ENCODE results near the gene N4BP3. TPM values are rescaled to one million over a fixed set of nuclear protein-coding genes. Genes with fewer than 3 reads are reported as not detected.
A peak's percentile ranks its signal among the peaks of the same experiment; 100 is the strongest.

N4BP3 gene
- total and polyA plus RNA-seq, 2 experiments from 2014 or later = 9.8 to 58.2 TPM

DNA sequence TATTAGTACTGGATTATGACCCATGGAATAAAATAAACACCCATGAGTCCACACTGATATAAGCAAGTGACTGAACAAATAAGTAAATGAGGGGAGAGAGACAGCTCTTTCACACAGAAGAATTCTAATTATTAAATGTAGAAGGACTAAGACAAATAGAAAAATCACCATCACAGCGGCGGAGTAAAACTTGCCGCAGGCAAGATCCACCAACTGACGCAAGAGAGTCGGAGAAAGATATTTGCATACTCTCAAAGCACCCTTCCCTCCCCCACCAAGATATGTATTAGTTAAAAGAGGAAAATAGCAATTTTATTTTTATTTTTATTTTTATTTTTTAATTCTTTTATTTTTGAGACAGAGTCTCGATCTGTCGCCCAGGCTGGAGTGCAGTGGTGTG lies 14.6 kb upstream of the N4BP3 start (continued):
- TF ChIP-seq, protein P1, sequence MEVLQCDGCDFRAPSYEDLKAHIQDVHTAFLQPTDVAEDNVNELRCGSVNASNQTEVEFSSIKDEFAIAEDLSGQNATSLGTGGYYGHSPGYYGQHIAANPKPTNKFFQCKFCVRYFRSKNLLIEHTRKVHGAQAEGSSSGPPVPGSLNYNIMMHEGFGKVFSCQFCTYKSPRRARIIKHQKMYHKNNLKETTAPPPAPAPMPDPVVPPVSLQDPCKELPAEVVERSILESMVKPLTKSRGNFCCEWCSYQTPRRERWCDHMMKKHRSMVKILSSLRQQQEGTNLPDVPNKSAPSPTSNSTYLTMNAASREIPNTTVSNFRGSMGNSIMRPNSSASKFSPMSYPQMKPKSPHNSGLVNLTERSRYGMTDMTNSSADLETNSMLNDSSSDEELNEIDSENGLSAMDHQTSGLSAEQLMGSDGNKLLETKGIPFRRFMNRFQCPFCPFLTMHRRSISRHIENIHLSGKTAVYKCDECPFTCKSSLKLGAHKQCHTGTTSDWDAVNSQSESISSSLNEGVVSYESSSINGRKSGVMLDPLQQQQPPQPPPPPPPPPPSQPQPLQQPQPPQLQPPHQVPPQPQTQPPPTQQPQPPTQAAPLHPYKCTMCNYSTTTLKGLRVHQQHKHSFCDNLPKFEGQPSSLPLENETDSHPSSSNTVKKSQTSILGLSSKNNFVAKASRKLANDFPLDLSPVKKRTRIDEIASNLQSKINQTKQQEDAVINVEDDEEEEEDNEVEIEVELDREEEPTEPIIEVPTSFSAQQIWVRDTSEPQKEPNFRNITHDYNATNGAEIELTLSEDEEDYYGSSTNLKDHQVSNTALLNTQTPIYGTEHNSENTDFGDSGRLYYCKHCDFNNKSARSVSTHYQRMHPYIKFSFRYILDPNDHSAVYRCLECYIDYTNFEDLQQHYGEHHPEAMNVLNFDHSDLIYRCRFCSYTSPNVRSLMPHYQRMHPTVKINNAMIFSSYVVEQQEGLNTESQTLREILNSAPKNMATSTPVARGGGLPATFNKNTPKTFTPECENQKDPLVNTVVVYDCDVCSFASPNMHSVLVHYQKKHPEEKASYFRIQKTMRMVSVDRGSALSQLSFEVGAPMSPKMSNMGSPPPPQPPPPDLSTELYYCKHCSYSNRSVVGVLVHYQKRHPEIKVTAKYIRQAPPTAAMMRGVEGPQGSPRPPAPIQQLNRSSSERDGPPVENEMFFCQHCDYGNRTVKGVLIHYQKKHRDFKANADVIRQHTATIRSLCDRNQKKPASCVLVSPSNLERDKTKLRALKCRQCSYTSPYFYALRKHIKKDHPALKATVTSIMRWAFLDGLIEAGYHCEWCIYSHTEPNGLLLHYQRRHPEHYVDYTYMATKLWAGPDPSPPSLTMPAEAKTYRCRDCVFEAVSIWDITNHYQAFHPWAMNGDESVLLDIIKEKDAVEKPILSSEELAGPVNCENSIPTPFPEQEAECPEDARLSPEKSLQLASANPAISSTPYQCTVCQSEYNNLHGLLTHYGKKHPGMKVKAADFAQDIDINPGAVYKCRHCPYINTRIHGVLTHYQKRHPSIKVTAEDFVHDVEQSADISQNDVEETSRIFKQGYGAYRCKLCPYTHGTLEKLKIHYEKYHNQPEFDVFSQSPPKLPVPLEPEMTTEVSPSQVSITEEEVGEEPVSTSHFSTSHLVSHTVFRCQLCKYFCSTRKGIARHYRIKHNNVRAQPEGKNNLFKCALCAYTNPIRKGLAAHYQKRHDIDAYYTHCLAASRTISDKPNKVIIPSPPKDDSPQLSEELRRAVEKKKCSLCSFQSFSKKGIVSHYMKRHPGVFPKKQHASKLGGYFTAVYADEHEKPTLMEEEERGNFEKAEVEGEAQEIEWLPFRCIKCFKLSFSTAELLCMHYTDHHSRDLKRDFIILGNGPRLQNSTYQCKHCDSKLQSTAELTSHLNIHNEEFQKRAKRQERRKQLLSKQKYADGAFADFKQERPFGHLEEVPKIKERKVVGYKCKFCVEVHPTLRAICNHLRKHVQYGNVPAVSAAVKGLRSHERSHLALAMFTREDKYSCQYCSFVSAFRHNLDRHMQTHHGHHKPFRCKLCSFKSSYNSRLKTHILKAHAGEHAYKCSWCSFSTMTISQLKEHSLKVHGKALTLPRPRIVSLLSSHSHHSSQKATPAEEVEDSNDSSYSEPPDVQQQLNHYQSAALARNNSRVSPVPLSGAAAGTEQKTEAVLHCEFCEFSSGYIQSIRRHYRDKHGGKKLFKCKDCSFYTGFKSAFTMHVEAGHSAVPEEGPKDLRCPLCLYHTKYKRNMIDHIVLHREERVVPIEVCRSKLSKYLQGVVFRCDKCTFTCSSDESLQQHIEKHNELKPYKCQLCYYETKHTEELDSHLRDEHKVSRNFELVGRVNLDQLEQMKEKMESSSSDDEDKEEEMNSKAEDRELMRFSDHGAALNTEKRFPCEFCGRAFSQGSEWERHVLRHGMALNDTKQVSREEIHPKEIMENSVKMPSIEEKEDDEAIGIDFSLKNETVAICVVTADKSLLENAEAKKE (CRISPR knock-in tag; IDR thresholded peaks at IDR 0.05) = no peak

DNA sequence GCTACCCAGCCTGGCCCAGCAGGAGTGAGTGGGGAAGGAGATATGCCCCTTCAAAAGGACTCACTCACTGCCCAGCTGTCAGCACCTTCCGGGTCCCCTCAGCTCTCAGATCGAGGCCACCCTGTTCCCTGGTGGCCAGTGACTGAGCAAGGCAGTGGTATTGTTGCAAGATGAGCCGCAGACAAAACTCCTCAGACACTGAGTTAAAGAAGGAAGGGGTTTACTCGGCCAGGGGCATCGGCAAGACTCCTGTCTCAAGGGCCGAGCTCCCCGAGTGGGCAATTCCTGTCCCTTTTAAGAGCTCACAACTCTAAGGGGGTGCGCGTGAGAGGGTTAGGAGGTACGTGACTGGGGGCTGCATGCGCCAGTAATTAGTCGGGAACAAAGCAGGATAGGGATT lies 9.7 kb upstream of the N4BP3 start:
- Mint-ChIP-seq H3K4me1 (peaks cover 15% of the 10 kb centered on the region; the same call in 2 of the 3 replicates), H3K36me3 (ENCODE audit: low read depth) (no peaks in the 10 kb centered on the region), H3K27ac (no peak overlapping the region), H3K9me3 (no peaks in the 10 kb centered on the region), H3K4me3 (no peak overlapping the region), H3K27me3 (ENCODE audit: insufficient read depth, low read depth, poor library complexity) (peaks cover 13% of the 10 kb centered on the region)
- Histone ChIP-seq H3K4me2 (no peak overlapping the region), H3K36me3 (ENCODE audit: insufficient read depth) (no peaks in the 10 kb centered on the region), H3K27me3 (ENCODE audit: insufficient read depth) (no peaks in the 10 kb centered on the region), H3K4me3 (no peak overlapping the region), H2AFZ (peak overlapping the region; percentile 32; the same call in 1 of the 2 replicates), H4K20me1 (replicated peaks; ENCODE audit: insufficient read depth) (no peaks in the 10 kb centered on the region), H3K27ac (ENCODE audit: low read depth) (no peak overlapping the region), H3F3A (replicated peaks; ENCODE audit: low read depth) (no peaks in the 10 kb centered on the region), H3K4me1 (ENCODE audit: insufficient read depth) (peaks cover 9% of the 10 kb centered on the region; the same call in 1 of the 2 replicates), H3K79me2 (replicated peaks; ENCODE audit: insufficient read depth) (no peaks in the 10 kb centered on the region), H3K9me2 (ENCODE audit: insufficient read depth) (no peaks in the 10 kb centered on the region)
- TF ChIP-seq NANOG (IDR thresholded peaks at IDR 0.05; ENCODE audit: borderline replicate concordance) = no peak
- DNase-seq (ENCODE audit: low spot score) (no peak), ATAC-seq (no peak)

DNA sequence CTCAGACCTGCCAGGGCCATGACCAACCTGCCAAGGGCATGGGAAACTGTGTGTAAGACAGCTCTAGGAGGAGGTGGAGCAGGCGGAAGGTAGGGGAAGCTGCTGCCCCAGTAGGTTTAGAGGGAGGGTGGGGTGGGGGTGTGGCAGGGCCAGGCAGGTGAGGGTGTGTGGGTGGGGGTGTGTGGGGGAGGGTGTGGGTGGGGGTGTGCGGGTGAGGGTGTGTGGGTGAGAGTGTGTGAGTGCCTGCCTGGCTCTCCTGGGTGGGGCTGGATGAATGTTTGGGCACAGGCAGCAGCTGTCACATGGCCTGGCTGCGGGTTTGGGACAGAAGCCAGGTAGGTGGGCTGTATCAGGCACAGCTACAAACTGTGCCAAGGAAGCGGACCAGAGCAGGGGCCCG lies 8.8 kb upstream of the N4BP3 start:
- no peaks in the 10 kb centered on the region for H3K79me2 ChIP-seq (replicated peaks; ENCODE audit: insufficient read depth)
- TF ChIP-seq ZNF114 (CRISPR knock-in tag; IDR thresholded peaks at IDR 0.05) (no peak), ZNF331 (CRISPR knock-in tag; IDR thresholded peaks at IDR 0.05; ENCODE audit: low read depth) (no peak)
- TF ChIP-seq, protein P1 (CRISPR knock-in tag; IDR thresholded peaks at IDR 0.05) = no peak
- no peak overlapping the region for H3K27ac Mint-ChIP-seq
- H3K4me1 Mint-ChIP-seq = peaks cover 14% of the 10 kb centered on the region; the same call in 2 of the 3 replicates
- no peaks in the 10 kb centered on the region for H4K20me1 ChIP-seq (replicated peaks; ENCODE audit: insufficient read depth)
- no peaks in the 10 kb centered on the region for H3K36me3 ChIP-seq (ENCODE audit: insufficient read depth)
- H3K4me2 ChIP-seq = no peak overlapping the region
- H3K27me3 Mint-ChIP-seq (ENCODE audit: insufficient read depth, low read depth, poor library complexity) = peaks cover 13% of the 10 kb centered on the region
- no peaks in the 10 kb centered on the region for H3K27me3 ChIP-seq (ENCODE audit: insufficient read depth)
- no peaks in the 10 kb centered on the region for H3F3A ChIP-seq (replicated peaks; ENCODE audit: low read depth)
- H2AFZ ChIP-seq = no peak overlapping the region
- H3K9me3 Mint-ChIP-seq = no peaks in the 10 kb centered on the region
- no peak overlapping the region for H3K4me3 Mint-ChIP-seq
- H3K27ac ChIP-seq (ENCODE audit: low read depth) = no peak overlapping the region
- H3K4me1 ChIP-seq (ENCODE audit: insufficient read depth) = peaks cover 9% of the 10 kb centered on the region; the same call in 1 of the 2 replicates
- DNase-seq (ENCODE audit: low spot score) (no peak), ATAC-seq (no peak)
- H3K9me2 ChIP-seq (ENCODE audit: insufficient read depth) = no peaks in the 10 kb centered on the region
- no peaks in the 10 kb centered on the region for H3K36me3 Mint-ChIP-seq (ENCODE audit: low read depth)
- H3K4me3 ChIP-seq = no peak overlapping the region
